HepG2 (cell line): ENCODE measurements around the gene CDK1.

Experiments used
- CHD2 ChIP-seq: IDR thresholded peaks from 2 replicates; pipeline ENCODE4 v1.6.1; 2011; ENCODE audit warnings: low read depth, low read length, improper control_type of control experiment
- EP300 ChIP-seq, 3 experiments: sonication (generic) in 1 of 3; formaldehyde crosslinking in 1 of 3; IDR thresholded peaks; 2 replicates each; pipeline versions ENCODE4 v1.5.1 to v1.6.1; 2011 to 2020; ENCODE audit warnings: low read depth in 2 of 3, low read length in 2 of 3, borderline replicate concordance in 1 of 3, improper control_type of control experiment in 1 of 3, mild to moderate bottlenecking in 1 of 3, missing genetic modification reagents in 1 of 3, moderate library complexity in 1 of 3
- MAFK ChIP-seq, 2 experiments: IDR thresholded peaks in 1 of 2; conservative IDR thresholded peaks in 1 of 2; 2 replicates each; pipeline ENCODE4 v1.6.1; 2011; ENCODE audit warnings: improper control_type of control experiment in 2 of 2, low read length in 2 of 2
- NAIF1 ChIP-seq: sonication (generic); formaldehyde crosslinking; IDR thresholded peaks from 2 replicates; pipeline ENCODE4 v1.5.0; 2020; ENCODE audit warnings: mild to moderate bottlenecking, missing genetic modification reagents, borderline replicate concordance
- REST ChIP-seq, 2 experiments: IDR thresholded peaks; 2 replicates each; pipeline ENCODE4 v1.6.1; 2011 to 2012; ENCODE audit warnings: low read length in 2 of 2, borderline replicate concordance in 1 of 2, low read depth in 1 of 2, mild to moderate bottlenecking in 1 of 2, moderate library complexity in 1 of 2
- SIN3B ChIP-seq: fragments of 150-350 bp; IDR thresholded peaks from 2 replicates; pipeline ENCODE4 v1.6.1; 2014; ENCODE audit warnings: low read length
- ZNF274 ChIP-seq: sonication (generic); formaldehyde crosslinking; IDR thresholded peaks from 2 replicates; pipeline ENCODE4 v1.5.1; 2020; ENCODE audit warnings: mild to moderate bottlenecking, missing genetic modification reagents
- ZNF546 ChIP-seq: sonication (generic); formaldehyde crosslinking; conservative IDR thresholded peaks from 2 replicates; pipeline ENCODE4 v1.8.1; 2023; ENCODE audit warnings: mild to moderate bottlenecking, missing genetic modification reagents

GRCh38 chr10:60799971-60800650 is 21.8 kb downstream of the CDK1 start:
- TF ChIP-seq REST (IDR thresholded peaks at IDR 0.05; ENCODE audit: borderline replicate concordance in 1 of 2, low read depth in 1 of 2, low read length in 2 of 2): no peak
- TF ChIP-seq NAIF1: no peak
- no peak for TF ChIP-seq ZNF546 (CRISPR knock-in tag)
- TF ChIP-seq CHD2: no peak
- TF ChIP-seq ZNF274 (CRISPR knock-in tag): no peak
- no peak for TF ChIP-seq EP300 (IDR thresholded peaks at IDR 0.05; ENCODE audit: low read depth in 2 of 2, low read length in 2 of 2)
- no peak for TF ChIP-seq EP300 (CRISPR knock-in tag; IDR thresholded peaks at IDR 0.05; ENCODE audit: borderline replicate concordance)
- no peak for TF ChIP-seq MAFK (conservative IDR thresholded peaks at IDR 0.05 in 1 of 2, IDR thresholded peaks at IDR 0.05 in 1 of 2; ENCODE audit: low read length in 2 of 2)
- no peak for TF ChIP-seq SIN3B
